Epithelial cell of proximal tubule (primary cell): Measurements from ENCODE around the gene CTIF. TPM values are rescaled to one million over a fixed set of nuclear protein-coding genes. Genes with fewer than 3 reads are reported as not detected.

Experiments
- DNase-seq: peaks from one replicate; pipeline ENCODE4 v3.0.0-alpha.2; 2011; ENCODE audit warnings: low read depth
- H3K4me3 ChIP-seq: 2 replicates; pipeline ENCODE4 v1.5.1; 2011; ENCODE audit warnings: low read depth, mild to moderate bottlenecking, low read length
- total RNA-seq: library from RNA; depleted of rRNA; stranded (reverse); fragments of >200 nt; gene quantifications from 2 replicates; pipeline ENCODE4 v1.2.3, GENCODE V29; 2015
- TF ChIP-seq, protein P1 (sequence below): conservative IDR thresholded peaks from 2 replicates; pipeline ENCODE4 v1.5.1; 2012; ENCODE audit warnings: low read depth, mild to moderate bottlenecking, low read length

Gene CTIF
- total RNA-seq, 1 donor from 2014 or later = 12.9 TPM

DNA sequence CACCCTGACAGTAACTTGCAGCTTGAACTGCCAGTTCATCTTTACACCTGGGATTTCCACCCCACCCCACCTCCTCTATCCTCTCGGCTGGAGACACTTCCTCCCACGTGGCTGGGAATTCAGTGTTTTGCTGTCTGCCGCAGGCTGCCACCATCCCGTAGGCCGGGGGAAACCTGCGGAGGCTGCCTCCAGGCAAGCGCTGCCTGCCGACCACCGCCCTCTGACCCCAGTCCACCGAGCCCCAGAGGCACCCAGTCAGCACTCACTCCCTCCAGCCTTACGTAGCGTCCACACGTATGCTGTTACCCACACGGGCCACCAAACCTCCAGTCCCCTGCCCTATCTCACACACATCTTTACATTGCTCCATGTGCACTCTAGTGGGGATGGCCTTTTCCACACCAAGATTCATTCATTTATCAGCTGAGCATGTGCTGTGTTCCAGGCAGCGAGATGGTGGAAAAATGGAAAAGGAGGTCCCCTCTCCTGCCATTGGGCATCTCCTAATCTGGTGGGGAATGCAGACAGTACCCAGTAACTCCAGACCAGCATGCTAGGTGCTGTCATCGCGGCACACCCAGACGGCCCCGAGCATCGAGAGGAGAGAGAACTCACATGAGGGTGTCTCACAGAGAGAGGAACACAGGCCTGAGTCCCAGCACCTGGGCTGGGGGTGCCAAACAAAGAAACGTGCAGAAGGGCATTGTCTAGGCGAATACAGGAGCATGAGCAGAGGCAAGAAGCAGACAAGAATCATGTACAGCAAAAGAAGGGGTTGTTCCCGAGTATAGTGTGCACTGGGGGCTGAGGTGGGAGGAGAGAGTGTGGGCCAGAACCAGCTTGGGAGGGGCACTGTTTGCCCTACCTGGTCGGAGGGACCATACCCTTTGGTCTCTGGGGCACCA lies 245.0 kb downstream of the CTIF start:
- no peak overlapping the region for H3K4me3 ChIP-seq
- TF ChIP-seq, protein P1, sequence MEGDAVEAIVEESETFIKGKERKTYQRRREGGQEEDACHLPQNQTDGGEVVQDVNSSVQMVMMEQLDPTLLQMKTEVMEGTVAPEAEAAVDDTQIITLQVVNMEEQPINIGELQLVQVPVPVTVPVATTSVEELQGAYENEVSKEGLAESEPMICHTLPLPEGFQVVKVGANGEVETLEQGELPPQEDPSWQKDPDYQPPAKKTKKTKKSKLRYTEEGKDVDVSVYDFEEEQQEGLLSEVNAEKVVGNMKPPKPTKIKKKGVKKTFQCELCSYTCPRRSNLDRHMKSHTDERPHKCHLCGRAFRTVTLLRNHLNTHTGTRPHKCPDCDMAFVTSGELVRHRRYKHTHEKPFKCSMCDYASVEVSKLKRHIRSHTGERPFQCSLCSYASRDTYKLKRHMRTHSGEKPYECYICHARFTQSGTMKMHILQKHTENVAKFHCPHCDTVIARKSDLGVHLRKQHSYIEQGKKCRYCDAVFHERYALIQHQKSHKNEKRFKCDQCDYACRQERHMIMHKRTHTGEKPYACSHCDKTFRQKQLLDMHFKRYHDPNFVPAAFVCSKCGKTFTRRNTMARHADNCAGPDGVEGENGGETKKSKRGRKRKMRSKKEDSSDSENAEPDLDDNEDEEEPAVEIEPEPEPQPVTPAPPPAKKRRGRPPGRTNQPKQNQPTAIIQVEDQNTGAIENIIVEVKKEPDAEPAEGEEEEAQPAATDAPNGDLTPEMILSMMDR = no peak
- no peak for DNase-seq

DNA sequence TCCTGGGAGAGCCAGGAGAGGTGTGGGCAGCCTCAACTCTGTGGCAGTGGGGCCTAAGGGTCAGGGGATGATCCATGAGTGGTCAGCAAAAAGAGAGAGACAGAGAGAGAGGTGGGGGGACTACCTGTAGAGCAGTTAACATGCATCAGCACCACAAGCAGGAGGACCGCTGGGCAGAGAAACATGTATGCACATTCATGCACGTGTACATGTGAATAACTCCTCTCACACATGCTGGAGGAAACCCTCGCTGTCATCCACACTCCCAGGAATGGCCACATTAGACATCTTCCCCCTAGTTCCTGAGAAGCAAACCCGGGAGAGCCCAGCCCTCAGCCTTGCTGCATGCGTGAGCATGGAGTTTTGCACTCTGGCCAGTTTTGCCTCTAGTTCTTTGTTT lies 245.8 kb downstream of the CTIF start:
- TF ChIP-seq, protein P1 = no peak

DNA sequence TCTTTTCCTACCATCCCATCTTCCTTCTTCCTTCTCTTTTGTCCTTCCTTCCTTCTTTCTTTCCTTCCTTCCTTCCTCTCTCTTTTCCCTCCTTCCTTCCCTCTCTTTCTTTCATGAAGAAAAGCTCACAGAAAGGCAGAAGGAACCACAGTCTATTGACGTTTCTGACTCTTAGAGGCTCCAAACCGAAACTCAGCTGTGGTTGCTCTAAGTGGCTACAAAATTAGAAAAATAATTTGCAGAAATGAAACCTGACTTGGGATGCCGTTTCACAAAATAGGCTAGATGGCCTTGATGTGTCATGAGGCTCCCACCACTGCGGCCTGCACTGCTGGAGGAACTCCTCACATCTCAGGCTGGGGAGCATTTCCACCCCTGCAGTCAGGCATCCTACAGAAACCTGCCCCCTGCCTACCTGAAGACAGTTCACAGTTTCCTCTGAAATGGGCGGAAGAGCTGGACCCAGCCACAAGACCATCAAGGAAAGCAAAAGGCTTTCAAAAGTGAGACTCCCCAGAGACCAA lies 246.3 kb downstream of the CTIF start:
- no peak for DNase-seq
- H3K4me3 ChIP-seq = no peak overlapping the region
- TF ChIP-seq, protein P1 = no peak

More for the DNA sequence above, 245.8 kb downstream of the CTIF start:
- H3K4me3 ChIP-seq = no peak overlapping the region
- no peak for DNase-seq

DNA sequence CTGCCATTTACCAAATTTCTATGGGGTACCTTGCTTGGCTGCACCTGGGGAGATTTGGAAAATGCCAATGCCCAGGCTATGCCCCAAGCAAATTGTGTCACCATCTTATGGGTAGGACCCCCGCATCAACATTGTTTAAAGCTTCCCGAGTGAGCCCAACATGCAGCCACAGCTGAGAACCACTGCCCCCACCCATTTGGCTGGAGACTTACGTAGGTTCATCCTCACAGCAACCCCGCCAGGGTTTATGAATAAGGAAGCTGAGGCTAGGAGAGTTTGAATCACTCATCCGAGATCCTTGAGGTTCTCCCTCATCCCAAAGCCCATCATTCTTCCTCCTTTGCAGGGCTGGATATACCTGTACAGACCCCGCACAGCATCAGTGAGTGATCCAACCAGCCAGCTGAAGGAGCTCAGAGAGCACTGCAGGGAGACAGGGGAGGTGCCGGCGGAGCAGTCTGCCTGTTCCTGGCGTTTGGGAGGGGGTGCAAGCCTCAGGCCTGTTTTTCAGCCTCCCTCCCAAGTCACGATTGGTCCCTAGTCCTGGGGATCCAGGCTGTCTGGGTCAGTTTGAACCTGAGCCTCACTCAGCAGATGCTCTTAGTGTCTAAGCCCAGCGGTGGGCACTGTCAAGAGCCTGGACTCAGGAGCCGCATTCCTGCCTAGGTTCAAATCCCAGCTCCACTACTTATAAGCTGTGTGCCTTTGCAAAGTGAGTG lies 247.1 kb downstream of the CTIF start:
- H3K4me3 ChIP-seq = no peak overlapping the region

DNA sequence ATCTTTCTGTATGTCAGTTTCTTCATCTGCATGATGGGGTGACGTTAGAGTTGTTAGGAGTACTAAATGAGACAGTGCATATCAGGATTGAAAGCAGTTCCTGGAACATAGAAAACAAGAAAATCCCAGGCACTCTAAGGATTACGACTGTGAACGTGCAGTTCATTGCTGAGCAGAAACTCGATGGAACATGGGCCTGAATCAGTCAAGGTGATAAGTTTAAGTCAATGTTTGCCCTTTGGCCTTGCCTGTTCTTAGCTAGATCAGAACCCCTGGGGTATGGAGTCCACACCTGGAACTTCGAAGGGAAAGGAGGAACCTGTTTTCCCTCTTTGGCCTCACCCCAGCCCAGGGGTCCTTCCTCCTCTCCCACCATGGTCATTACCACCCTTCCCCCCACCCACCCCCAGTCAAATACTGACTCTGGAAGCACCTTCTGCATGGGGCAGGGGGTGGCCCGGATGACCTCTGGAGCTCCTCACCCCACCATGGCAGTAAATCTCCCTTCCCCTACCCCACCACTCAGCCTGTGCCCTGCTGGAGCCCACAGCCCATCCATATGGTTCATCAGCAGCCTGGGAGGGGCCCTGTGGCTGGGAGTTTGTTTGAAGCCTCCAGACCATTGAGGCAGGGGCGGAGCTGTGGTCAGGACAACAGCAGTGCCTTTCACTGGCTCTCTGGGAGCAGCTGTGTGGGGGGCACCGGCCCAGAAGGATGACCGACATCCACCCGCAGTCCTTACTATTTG lies 247.8 kb downstream of the CTIF start:
- no peak for DNase-seq
- no peak overlapping the region for H3K4me3 ChIP-seq
- TF ChIP-seq, protein P1 = no peak

More for the DNA sequence above, 247.1 kb downstream of the CTIF start:
- no peak for DNase-seq
- TF ChIP-seq, protein P1 = no peak
